ENCODE data around the gene OLFM4. TPM values are rescaled to one million over a fixed set of nuclear protein-coding genes. Genes with fewer than 3 reads are reported as not detected.

Gene OLFM4
- total RNA-seq, 1 experiment from 2014 or later: not detected

DNA sequence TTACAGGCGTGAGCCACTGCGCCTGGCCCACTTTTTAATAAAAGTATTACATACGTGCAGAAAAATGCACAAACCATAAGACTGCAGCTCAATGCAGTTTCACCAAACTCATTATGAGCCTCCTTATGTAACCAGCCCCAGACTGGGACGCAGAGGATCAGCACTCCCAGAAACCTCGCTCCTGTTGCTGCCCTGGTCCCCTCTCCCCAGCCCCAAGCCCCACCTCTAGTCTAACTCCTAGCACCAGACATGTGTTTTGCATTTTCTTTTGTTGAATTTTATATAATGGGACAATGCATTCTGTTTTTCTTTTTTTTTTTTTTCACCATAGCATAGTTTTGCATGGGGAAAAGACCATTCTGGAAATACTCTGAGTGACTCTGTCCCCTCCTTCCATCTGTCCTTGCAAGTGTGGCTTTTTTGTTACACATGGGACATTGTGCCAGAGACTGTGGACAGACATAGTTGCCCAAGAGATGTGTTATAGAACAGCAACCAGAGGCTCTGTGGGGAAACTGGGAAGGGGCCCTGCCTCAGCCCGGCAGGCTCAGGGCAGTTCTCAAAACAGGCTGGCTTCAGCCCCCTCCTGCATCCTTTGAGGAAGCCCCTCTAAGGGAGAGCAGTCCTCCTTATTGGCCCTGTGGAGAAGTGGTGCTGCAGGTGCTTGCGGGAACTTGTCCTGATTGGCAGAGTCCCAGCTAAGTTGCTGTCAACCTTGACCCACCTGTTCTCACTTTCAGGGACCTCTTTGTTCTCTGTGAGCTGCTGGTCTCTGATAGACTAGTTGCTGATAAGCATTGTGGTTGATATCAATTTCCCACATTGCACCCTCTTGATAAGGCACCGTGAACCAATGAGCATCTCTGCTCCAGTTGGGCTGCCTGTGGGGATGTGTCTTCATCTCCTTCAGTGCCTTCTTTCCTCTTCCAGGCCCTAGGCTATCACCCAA, 13.8 kb upstream of the OLFM4 start:
- no peak for DNase-seq (ENCODE audit: low read depth)

- DNase-seq (ENCODE audit: low read depth): no peak
These were observed 12.6 kb upstream of the OLFM4 start for GRCh38 chr13:53015971-53016370.

DNA sequence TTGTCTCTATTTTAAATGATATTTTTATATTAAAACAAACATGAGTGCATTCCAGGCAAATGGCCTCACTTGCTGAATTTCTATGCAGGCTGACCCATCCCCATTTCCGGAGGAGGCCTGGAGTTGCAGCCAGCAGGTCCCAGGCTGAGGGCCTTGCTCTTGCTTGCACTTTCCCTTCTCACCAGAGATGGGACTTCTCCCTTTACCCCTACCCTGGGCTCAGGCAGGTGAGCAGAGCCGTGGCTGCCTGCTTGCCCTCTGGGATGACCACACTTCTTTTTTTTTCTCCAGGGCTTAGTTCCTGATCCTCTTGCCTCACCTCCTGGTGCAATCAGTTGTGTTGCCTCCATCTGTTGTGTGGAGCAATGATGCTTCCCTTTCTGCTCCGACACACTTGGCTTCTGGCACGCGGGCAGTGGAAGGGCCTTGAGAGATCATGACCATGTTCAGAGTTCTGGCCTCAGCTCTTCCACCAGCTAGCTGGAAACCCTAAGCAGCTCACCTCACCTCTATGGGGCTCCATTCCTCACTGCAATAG, 11.1 kb upstream of the OLFM4 start:
- DNase-seq (ENCODE audit: low read depth): no peak

DNA sequence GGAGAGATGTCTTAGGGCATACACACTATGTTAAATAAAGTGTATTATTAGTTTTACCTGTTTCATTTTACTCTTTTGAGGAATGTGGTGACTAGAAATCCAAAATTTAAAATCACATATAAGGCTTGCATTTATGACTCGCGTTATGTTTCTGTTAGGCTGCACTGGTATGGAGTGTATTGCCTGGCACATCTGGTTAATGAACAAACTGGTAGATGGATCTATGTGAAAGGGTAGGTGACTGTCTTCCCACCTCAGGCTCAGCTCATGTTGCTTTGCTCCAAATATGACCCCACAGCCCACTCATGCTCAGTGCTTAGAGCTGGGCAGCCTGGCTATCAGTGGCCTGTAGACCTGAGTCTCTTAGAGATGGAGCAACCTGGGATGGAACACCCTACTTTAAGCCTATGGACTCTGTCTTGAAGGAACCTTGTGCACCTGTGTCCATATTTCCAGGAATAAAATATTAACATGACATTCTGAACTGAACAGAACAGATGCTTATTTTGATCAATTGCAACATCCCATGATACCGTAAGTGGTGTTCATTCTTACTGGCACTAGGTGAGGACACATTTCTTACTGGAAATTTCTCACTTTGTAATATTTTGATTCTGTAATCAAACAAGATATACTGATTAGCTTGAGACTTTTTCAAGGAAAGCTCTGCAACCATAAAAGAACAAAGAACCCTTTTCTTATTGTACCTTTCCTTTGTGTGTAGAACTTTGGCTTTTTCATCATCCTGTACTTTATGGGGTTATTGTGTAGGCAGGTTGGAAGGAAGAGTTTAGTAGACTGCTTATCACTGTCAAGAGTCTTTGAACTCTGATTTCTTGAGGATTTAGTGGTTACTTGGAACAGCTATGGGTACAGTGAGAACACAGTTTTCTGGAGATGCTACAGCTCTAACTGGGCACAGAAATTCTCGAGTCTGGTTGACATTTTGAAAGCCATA, 9.6 kb upstream of the OLFM4 start:
- no peak for DNase-seq (ENCODE audit: low read depth)

GRCh38 chr13:53020764-53021335, 7.8 kb upstream of the OLFM4 start:
- DNase-seq (ENCODE audit: low read depth): no peak

GRCh38 chr13:53023246-53023645, 5.4 kb upstream of the OLFM4 start:
- DNase-seq (ENCODE audit: low read depth): no peak

DNA sequence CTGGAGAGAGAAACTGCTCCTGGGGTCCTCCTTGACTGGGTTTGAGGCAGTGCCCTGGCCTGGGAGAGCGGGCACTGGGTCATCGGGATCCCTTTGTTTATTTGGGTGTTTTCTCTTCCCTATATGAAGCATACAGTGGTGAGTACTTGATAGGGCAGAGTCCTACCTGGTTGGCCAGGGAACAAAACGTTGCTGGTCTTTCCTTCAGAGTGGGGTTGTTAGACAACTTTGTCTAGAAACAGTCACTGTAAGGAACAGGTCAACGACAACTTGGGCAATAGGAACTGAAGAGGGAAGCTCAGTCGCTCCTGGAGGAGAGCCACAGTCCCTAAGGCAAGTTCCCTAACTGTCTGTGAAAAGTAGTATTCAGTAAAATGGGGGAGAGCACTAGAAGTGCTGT, 550 bp upstream of the OLFM4 start:
- no peak for DNase-seq (ENCODE audit: low read depth)

- DNase-seq (ENCODE audit: low read depth): no peak
These were observed 4.2 kb downstream of the OLFM4 start for GRCh38 chr13:53032849-53033248.

- no peak for DNase-seq (ENCODE audit: low read depth)
These were observed 10.4 kb downstream of the OLFM4 start for GRCh38 chr13:53038993-53039392.

DNA sequence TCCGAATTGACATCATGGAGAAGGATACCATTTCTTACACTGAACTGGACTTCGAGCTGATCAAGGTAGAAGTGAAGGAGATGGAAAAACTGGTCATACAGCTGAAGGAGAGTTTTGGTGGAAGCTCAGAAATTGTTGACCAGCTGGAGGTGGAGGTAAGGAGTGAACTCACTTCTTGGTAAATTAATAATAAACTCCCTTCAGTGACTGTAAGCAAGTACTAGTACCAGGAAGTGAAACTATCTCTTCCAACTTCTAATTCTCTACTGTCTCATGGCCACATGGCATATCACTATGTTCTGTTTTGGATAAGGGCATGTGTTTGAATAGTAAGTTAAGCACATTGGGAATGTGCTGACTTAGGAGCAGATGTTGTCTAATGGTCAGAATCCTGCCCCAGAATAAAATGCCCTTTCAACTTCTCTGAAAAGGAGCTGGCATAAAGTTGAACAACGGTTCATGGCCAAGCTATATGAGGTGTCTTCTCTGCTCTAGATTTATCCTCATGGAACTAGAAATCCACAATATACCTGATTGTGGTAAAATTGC, 13.4 kb downstream of the OLFM4 start:
- no peak for DNase-seq (ENCODE audit: low read depth)

DNA sequence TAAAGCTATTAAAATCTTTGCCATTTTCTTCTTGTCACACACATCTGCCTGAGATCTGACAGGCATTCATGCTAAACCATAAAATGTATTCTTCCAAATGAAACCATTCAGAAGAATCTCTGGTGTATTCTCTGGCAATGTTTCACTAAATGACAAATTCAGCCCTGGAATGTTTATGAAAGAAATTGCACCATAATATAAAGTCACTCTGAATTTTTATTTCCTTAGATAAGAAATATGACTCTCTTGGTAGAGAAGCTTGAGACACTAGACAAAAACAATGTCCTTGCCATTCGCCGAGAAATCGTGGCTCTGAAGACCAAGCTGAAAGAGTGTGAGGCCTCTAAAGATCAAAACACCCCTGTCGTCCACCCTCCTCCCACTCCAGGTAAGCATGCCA, 14.3 kb downstream of the OLFM4 start:
- DNase-seq (ENCODE audit: low read depth): no peak

- DNase-seq (ENCODE audit: low read depth): no peak
These were observed 14.8 kb downstream of the OLFM4 start for GRCh38 chr13:53043398-53043797.

GRCh38 chr13:53045189-53045588, 16.6 kb downstream of the OLFM4 start:
- DNase-seq (ENCODE audit: low read depth): no peak

DNA sequence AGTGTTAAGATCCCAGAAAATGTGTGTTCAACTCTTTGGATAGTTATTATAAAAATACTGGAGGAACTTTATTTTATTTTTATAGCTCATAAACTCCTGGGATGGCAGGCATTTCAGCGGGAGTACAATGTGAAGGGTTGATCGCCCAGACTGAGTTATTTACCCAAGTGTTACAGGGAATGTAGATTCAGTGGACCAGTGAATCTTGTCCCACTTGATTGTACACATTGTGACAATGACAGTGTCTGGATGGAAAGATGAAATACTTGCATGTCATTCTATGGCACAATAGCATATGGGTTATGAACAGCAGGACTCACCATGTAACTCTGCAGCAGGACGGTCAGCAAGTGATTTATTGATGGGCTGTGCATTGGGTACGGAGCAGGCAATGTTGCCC, 20.3 kb downstream of the OLFM4 start:
- no peak for DNase-seq (ENCODE audit: low read depth)

GRCh38 chr13:53050151-53050550, 21.5 kb downstream of the OLFM4 start:
- DNase-seq (ENCODE audit: low read depth): no peak

- DNase-seq (ENCODE audit: low read depth): no peak
These were observed 24.1 kb downstream of the OLFM4 start for GRCh38 chr13:53052675-53053074.

- DNase-seq (ENCODE audit: low read depth): no peak
These were observed 26.0 kb downstream of the OLFM4 start for GRCh38 chr13:53054569-53054968.

GRCh38 chr13:53058065-53058679, 29.6 kb downstream of the OLFM4 start:
- no peak for DNase-seq (ENCODE audit: low read depth)

- no peak for DNase-seq (ENCODE audit: low read depth)
These were observed 32.4 kb downstream of the OLFM4 start for GRCh38 chr13:53060840-53061490.

- DNase-seq (ENCODE audit: low read depth): no peak
These were observed 36.1 kb downstream of the OLFM4 start for GRCh38 chr13:53064731-53065130.
